Activated T-helper 1 cell treated with anti-CD3 and anti-CD28 coated beads, Interleukin-2, amount 50 U/mL, for 16 hours (primary cell): ENCODE measurements around the gene TMEM97.

Experiments
- DNase-seq, 2 donors: peaks; one replicate each; pipeline ENCODE4 v3.0.0-alpha.2; 2020; ENCODE audit warnings: low read depth in 1 of 2, low spot score in 1 of 2

Gene TMEM97

GRCh38 chr17:28315846-28316705 lies 2.9 kb upstream of the TMEM97 start:
- no peak for DNase-seq

- DNase-seq = no peak
These were observed 1.7 kb upstream of the TMEM97 start for GRCh38 chr17:28317099-28317965.

DNA sequence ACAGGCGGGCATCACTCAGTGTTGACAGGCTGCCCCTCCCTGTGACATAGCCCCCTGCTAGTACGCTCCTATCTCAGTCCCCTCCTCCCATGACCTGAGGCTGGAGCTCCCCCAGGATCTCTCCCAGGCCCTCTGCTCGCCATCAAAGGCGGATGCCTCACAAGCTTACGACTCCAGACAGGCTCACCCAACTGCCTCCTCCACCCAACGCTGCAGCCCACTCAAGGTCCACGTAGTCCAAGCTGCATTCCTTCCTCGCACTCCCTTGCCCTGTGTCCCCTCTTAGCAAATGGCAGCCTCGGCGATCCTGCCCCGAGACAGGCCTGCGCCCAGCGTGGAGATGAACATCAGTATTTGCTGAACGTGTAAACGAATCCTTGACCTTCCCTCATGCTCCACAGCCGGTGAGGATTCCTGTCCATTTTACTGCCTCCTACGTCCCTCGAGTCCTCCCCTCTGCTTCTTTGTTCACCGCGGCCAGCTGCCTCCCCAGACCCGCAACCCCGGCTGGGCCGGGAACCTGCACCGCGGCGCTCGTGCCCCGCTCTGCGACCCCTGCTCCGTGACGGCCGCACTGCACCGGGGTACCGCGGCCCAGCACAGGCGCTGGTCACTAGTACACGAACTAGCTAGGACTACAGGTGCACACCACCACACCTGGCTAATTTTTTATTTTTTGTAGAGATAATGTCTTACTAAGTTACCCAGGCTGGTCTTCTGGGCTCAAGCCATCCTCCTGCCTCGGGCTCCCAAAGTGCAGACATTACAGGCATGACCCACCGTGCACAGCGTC lies 838 bp upstream of the TMEM97 start:
- no peak for DNase-seq

GRCh38 chr17:28319598-28319935 lies 567 bp downstream of the TMEM97 start:
- no peak for DNase-seq

DNA sequence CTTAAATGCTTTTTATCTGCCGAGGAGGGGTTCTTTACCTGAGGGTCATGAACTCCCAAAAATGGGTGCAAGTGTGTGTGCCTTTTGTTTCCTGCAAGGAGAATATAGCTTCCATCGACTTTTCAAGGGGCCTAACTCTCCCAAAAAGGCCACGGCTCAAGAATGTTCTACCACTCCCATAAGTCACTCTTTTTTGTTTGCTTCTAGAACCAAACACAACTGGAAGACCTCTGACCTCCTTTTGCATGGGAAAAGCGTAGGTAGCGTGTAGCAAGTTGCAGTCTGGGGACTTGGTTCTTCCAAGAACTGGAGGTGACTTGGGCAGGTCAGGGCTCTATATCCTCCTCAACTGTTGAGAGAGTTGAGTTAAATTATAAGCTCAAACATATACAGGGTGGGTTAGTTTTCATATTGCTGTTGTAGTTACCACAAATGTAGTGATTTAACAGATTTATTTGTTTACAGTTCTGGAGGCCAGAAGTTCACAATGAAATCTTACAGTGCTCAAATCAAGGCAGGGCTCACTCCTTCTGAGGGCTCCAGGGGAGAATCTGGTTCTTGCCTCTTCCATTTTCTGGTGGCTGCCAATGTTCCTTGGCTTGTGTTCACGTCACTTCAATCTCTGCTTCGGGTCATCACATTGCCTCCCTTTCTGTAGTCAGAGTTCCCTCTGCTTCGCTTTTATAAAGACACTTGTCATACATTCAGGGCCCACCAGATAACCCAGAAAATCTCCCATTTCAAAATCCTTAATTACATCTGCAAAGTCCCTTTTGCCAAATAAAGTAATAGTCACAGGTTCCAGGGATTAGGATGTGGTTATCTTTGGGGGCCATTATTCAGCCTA lies 1.4 kb downstream of the TMEM97 start:
- no peak for DNase-seq

- no peak for DNase-seq
These were observed 5.3 kb downstream of the TMEM97 start for GRCh38 chr17:28324267-28324745.

DNA sequence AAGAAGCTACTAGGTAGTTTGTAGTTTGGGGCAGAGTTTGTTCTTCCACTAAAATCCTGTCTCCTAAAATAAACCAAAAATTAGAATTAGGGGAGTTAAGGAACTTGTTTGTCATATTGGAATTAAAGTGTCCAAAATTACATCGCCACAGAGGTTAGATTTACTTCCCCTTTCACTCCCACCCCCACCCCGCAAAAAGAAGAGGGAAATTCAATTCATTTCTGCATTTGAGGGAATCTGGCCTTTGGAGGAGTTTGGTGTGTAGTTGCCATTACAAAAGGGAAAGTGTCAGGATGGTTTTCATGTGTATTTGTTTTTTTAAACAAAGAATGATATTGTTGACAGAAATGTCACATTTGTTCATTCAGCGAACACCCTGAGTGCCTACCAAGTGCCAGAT lies 5.8 kb downstream of the TMEM97 start:
- no peak for DNase-seq

- DNase-seq = no peak
These were observed 6.2 kb downstream of the TMEM97 start for GRCh38 chr17:28325211-28325610.

DNA sequence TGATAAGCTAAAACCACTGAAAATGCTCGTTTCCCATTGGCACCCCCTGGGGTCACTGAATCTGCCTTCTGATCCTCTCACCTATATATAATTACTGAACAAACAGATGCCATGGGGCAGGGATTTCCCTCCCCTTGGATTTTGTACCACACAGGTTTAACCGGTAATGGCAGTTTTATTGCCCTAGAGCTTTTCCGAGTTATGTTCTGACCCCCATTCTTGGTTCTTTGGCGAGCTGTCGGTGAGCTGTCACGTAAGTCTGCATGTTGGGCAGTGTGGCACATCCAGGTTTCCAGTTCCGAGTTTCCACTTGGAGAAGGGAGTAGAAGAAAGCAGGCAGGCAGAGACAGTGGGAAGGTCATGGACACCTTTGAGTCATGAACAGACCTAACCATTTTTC lies 7.1 kb downstream of the TMEM97 start:
- DNase-seq = no peak

GRCh38 chr17:28327031-28327607 lies 8.1 kb downstream of the TMEM97 start:
- DNase-seq = no peak

DNA sequence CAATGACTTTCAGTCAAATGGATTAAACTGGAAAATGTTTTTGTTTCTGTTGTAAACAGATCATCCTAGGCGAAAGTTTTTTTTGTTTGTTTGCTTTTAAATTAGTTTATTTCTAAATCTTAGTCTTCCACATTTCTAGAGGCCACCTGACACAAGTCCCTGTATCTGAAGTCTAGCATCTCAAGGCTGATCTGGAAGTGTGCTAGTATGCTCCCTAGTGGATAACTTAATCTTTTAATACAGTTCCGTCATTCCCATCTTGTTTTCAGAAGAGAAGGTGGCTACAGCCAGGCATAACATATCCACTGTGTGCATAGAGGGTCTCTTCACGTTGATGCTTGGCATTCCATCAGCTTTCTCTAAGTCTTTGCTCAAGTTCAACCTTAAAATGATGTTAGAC lies 8.7 kb downstream of the TMEM97 start:
- no peak for DNase-seq

- no peak for DNase-seq
These were observed 9.3 kb downstream of the TMEM97 start for GRCh38 chr17:28328325-28328724.

DNA sequence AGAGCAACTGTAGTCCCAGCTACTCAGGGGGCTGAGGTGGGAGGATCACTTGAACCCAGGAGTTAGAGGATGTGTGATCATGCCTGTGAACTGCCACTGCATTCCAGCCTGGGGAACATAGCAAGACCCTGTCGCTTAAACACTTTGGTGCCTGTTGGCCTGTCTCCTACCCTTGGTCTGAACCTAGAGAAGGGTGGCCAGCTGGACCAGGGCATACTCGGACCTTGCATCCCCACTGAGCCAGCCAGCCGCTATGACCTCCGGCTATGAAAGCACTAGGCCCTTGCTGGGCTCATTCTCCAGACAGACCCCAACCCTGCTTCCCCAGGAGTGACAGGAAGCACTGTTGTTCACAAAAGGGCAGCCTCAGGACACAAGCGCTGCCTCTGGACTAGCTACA lies 11.7 kb downstream of the TMEM97 start:
- DNase-seq = no peak

- no peak for DNase-seq
These were observed 13.0 kb downstream of the TMEM97 start for GRCh38 chr17:28331891-28332420.

DNA sequence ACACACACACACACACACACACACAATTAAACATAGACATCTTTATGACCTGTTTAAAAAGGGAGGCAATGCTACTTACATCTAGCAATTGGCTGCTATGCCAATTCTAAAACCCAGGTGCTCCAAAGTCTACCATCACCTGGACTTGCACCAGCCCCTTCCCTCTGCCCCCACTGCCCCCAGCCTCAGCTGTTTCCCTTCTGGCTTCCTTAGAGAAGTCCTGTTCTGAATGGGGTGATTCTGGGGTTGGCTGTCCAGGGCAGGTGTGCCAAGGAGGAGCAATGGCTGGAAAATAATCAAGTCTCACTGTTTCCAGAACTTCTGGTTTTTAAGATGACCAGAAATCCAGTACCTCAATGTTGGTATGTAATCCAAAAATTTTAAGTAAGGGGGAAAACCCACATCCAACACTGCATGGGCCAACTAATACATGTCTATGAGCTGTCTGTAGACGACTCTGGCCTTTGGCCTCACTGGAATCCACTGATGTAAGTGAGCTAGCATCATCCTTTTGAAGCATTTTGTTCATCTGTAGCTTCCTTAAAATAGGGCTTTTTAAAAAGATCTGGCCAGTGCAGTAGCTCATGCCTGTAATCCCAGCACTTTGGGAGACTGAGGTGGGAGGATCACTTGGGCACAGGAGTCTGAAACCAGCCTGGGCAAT lies 14.2 kb downstream of the TMEM97 start:
- no peak for DNase-seq

- DNase-seq = no peak
These were observed 15.2 kb downstream of the TMEM97 start for GRCh38 chr17:28334171-28334570.

DNA sequence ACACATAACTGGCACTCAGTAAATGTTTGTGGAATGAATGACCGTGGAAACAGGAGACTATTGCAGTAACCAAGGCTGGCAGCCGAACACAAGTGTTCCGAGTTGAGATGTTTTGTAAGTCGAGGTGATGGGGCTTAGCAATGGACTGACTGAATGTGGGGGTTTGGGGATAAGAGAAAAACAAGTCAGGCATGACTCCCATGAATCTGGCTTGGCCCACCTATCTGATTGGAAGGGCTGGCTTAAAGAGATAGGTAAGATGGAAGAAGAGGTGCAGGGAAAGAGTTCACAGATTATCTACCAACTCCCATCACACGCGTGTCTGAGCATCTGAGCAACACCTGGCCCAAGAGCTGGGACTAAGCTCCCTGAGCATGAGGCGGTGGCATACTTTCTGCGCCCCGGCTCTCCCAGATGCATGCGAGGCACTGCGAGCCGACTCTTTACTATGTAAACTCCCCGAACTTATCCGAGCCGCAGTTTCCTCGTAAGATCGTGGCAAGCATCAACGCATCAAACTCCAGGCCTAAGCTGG lies 15.7 kb downstream of the TMEM97 start:
- DNase-seq = no peak

GRCh38 chr17:28335201-28335958 lies 16.4 kb downstream of the TMEM97 start, which contains the start of the genes IFT20 and TNFAIP1:
TSS of gene IFT20 (minus strand) at chr17:28335472. CDS start at chr17:28331985, 3,487 bp downstream.
TSS of gene TNFAIP1 (plus strand) at chr17:28335761. CDS start at chr17:28339522, 3,761 bp downstream.
- DNase-seq = peak; percentile 92 to 97
